Activated T-cell treated with anti-CD3 and anti-CD28 coated beads for 24 hours (primary cell): ENCODE data around the gene TAOK1.

Source experiments
- DNase-seq: peaks from one replicate; pipeline ENCODE4 v3.0.0-alpha.2; 2020; ENCODE audit warnings: low read depth

TAOK1 gene

GRCh38 chr17:29571883-29572681, 181.9 kb downstream of the TAOK1 start:
- DNase-seq, result no peak

GRCh38 chr17:29572691-29573557, 182.8 kb downstream of the TAOK1 start:
- DNase-seq, result no peak

- DNase-seq, result no peak
Measured at GRCh38 chr17:29573558-29573869, 183.4 kb downstream of the TAOK1 start.

GRCh38 chr17:29573871-29574731, 183.9 kb downstream of the TAOK1 start:
- DNase-seq, result no peak

- DNase-seq, result no peak
Measured at GRCh38 chr17:29574732-29575510, 184.8 kb downstream of the TAOK1 start.

GRCh38 chr17:29575511-29576213, 185.5 kb downstream of the TAOK1 start:
- DNase-seq, result no peak

GRCh38 chr17:29576214-29577000, 186.2 kb downstream of the TAOK1 start:
- DNase-seq, result no peak

GRCh38 chr17:29577001-29577370, 186.8 kb downstream of the TAOK1 start:
- no peak for DNase-seq

- no peak for DNase-seq
Measured at GRCh38 chr17:29577385-29578211, 187.4 kb downstream of the TAOK1 start.

- no peak for DNase-seq
Measured at GRCh38 chr17:29578626-29579485, 188.7 kb downstream of the TAOK1 start.

GRCh38 chr17:29579866-29580771, 190.0 kb downstream of the TAOK1 start:
- peak; percentile 86 for DNase-seq

GRCh38 chr17:29581583-29582253, 191.6 kb downstream of the TAOK1 start:
- DNase-seq, result no peak

- DNase-seq, result no peak
Measured at GRCh38 chr17:29582254-29582765, 192.1 kb downstream of the TAOK1 start.

- DNase-seq, result no peak
Measured at GRCh38 chr17:29582772-29583171, 192.6 kb downstream of the TAOK1 start.

GRCh38 chr17:29583324-29584248, 193.4 kb downstream of the TAOK1 start:
- no peak for DNase-seq
